H1 (cell line): Measurements from ENCODE around the gene RITA1. TPM values are rescaled to one million over a fixed set of nuclear protein-coding genes. Genes with fewer than 3 reads are reported as not detected.

Experiments
- CTCF ChIA-PET: fragments of 300-600 bp; sonication (Branson Sonifier 250); formaldehyde crosslinking; loops from one replicate; lab custom pipeline; 2021; ENCODE audit not compliant: partially characterized antibody; lab: Charles Lee
- POLR2A ChIA-PET: fragments of 300-600 bp; sonication (Branson Sonifier 250); formaldehyde crosslinking; loops from one replicate; lab custom pipeline; 2021; ENCODE audit warnings: inconsistent platforms; ENCODE audit not compliant: partially characterized antibody; lab: Charles Lee
- DNase-seq, 2 experiments: peaks; one replicate each; pipeline versions ENCODE4 v3.0.0 to v3.0.0-alpha.2; 2010 to 2022; ENCODE audit warnings: low spot score in 2 of 2, low read depth in 1 of 2, mixed read lengths in 1 of 2
- FAIRE-seq: peaks from 2 replicates; lab custom pipeline; 2011; peaks lifted over from hg19 to GRCh38; lab: Jason Lieb, UNC
- H2AFZ ChIP-seq: 2 replicates; pipeline ENCODE4 v1.8.1; 2012; ENCODE audit warnings: low read length, inconsistent platforms
- H2AK5ac ChIP-seq: 2 replicates; pipeline ENCODE4 v1.6.1; 2013; ENCODE audit warnings: low read depth, low read length
- H2BK120ac ChIP-seq: replicated peaks from 2 replicates; pipeline ENCODE3; 2013; ENCODE audit warnings: low read depth, low read length, inconsistent platforms
- H2BK12ac ChIP-seq: 2 replicates; pipeline ENCODE4 v1.6.1; 2013; ENCODE audit warnings: low read depth, low read length
- H2BK15ac ChIP-seq: 2 replicates; pipeline ENCODE4 v1.6.1; 2013; ENCODE audit warnings: low read length
- H2BK20ac ChIP-seq: 2 replicates; pipeline ENCODE4 v1.6.1; 2013; ENCODE audit warnings: low read length
- H2BK5ac ChIP-seq: 2 replicates; pipeline ENCODE4 v1.6.1; 2013; ENCODE audit warnings: low read depth, low read length
- H3K14ac ChIP-seq: 2 replicates; pipeline ENCODE4 v1.6.1; 2013; ENCODE audit warnings: inconsistent platforms; ENCODE audit not compliant: insufficient read length
- H3K18ac ChIP-seq: 2 replicates; pipeline ENCODE4 v1.6.1; 2013; ENCODE audit warnings: low read length; ENCODE audit errors: extremely low read depth
- H3K23ac ChIP-seq: 2 replicates; pipeline ENCODE4 v1.6.1; 2013; ENCODE audit warnings: inconsistent platforms; ENCODE audit not compliant: insufficient read length
- H3K23me2 ChIP-seq: 2 replicates; pipeline ENCODE4 v1.6.1; 2013; ENCODE audit warnings: low read depth, low read length
- H3K27ac ChIP-seq: 2 replicates; pipeline ENCODE4 v1.6.1; 2011; ENCODE audit warnings: low read depth, low read length, inconsistent platforms
- H3K27me3 ChIP-seq, 4 experiments: replicated peaks in 1 of 4; 1 replicate in 1 of 4; 2 replicates in 3 of 4; pipeline versions ENCODE4 v1.6.1 to v1.8.1; 2011 to 2013; ENCODE audit warnings: low read length in 3 of 4, mild to moderate bottlenecking in 3 of 4, inconsistent platforms in 2 of 4, mixed read lengths in 2 of 4, moderate library complexity in 1 of 4; ENCODE audit not compliant: control insufficient read depth in 3 of 4, insufficient read depth in 3 of 4; ENCODE audit errors: extremely low read depth in 1 of 4
- H3K36me3 ChIP-seq, 4 experiments: 2 replicates each; pipeline versions ENCODE4 v1.6.1 to v1.8.1; 2011 to 2013; ENCODE audit warnings: mild to moderate bottlenecking in 4 of 4, low read length in 3 of 4, moderate library complexity in 2 of 4, control low read depth in 1 of 4, inconsistent platforms in 1 of 4; ENCODE audit not compliant: insufficient read depth in 4 of 4, control insufficient read depth in 2 of 4
- H3K4ac ChIP-seq: replicated peaks from 2 replicates; pipeline ENCODE3; 2013; ENCODE audit warnings: low read length, low read depth, mixed read lengths, inconsistent platforms; ENCODE audit not compliant: insufficient read length
- H3K4me1 ChIP-seq, 4 experiments: replicated peaks in 1 of 4; 1 replicate in 1 of 4; 2 replicates in 3 of 4; pipeline versions ENCODE4 v1.6.1 to v1.8.1; 2011 to 2013; ENCODE audit warnings: low read length in 3 of 4, inconsistent platforms in 2 of 4, mixed read lengths in 1 of 4; ENCODE audit not compliant: insufficient read depth in 4 of 4, control insufficient read depth in 3 of 4
- H3K4me2 ChIP-seq, 2 experiments: 2 replicates each; pipeline versions ENCODE4 v1.6.1 to v1.8.1; 2011 to 2013; ENCODE audit warnings: low read depth in 2 of 2, low read length in 2 of 2, control low read depth in 1 of 2, inconsistent platforms in 1 of 2, mild to moderate bottlenecking in 1 of 2; ENCODE audit not compliant: insufficient read depth in 1 of 2
- H3K4me3 ChIP-seq, 4 experiments: fragments of 200-600, 300-600 bp in 1 of 4; sonication (generic), shearing (Covaris generic), sonication (Bioruptor Twin) in 1 of 4; 2 replicates each; pipeline versions ENCODE4 v1.5.1 to v1.8.1; 2011 to 2016; ENCODE audit warnings: low read length in 4 of 4, low read depth in 3 of 4, control low read depth in 2 of 4, inconsistent platforms in 2 of 4, mild to moderate bottlenecking in 2 of 4, mixed read lengths in 1 of 4, moderate library complexity in 1 of 4; ENCODE audit not compliant: insufficient read depth in 2 of 4; ENCODE audit errors: extremely low read depth in 1 of 4
- H3K56ac ChIP-seq: replicated peaks from 2 replicates; pipeline ENCODE3; 2013; ENCODE audit warnings: low read depth, mild to moderate bottlenecking, mixed read lengths, low read length, inconsistent platforms; ENCODE audit not compliant: insufficient read length
- H3K79me1 ChIP-seq: 2 replicates; pipeline ENCODE4 v1.6.1; 2013; ENCODE audit warnings: low read depth, low read length, control low read depth
- H3K79me2 ChIP-seq, 2 experiments: 2 replicates each; pipeline versions ENCODE4 v1.6.1 to v1.8.1; 2012 to 2013; ENCODE audit warnings: low read length in 2 of 2, mild to moderate bottlenecking in 2 of 2, inconsistent platforms in 1 of 2; ENCODE audit not compliant: insufficient read depth in 2 of 2, control insufficient read depth in 1 of 2
- H3K9ac ChIP-seq, 4 experiments: replicated peaks in 1 of 4; 1 replicate in 1 of 4; 2 replicates in 3 of 4; pipeline versions ENCODE4 v1.6.1 to v1.8.1; 2011 to 2013; ENCODE audit warnings: low read depth in 3 of 4, low read length in 3 of 4, control low read depth in 2 of 4, mild to moderate bottlenecking in 2 of 4, moderate library complexity in 2 of 4, inconsistent platforms in 1 of 4; ENCODE audit errors: extremely low read depth in 1 of 4
- H3K9me3 ChIP-seq, 2 experiments: 2 replicates each; pipeline versions ENCODE4 v1.6.1 to v1.8.1; 2012 to 2013; ENCODE audit warnings: mild to moderate bottlenecking in 2 of 2, moderate library complexity in 2 of 2, control low read depth in 1 of 2, inconsistent platforms in 1 of 2, low read depth in 1 of 2, low read length in 1 of 2, mixed read lengths in 1 of 2; ENCODE audit not compliant: insufficient read depth in 2 of 2
- H4K20me1 ChIP-seq, 2 experiments: replicated peaks in 1 of 2; 2 replicates each; pipeline versions ENCODE3 to v1.8.1; 2011 to 2013; ENCODE audit warnings: inconsistent platforms in 2 of 2, low read length in 2 of 2, mild to moderate bottlenecking in 1 of 2; ENCODE audit not compliant: insufficient read depth in 2 of 2, control insufficient read depth in 1 of 2
- H4K5ac ChIP-seq: 2 replicates; pipeline ENCODE4 v1.6.1; 2013; ENCODE audit warnings: low read length, low read depth, mixed read lengths, inconsistent platforms; ENCODE audit not compliant: insufficient read length
- H4K8ac ChIP-seq: 2 replicates; pipeline ENCODE4 v1.8.0; 2013; ENCODE audit warnings: mild to moderate bottlenecking, moderate library complexity, low read length, inconsistent platforms; ENCODE audit not compliant: insufficient read depth; ENCODE audit errors: extremely low read depth
- H4K91ac ChIP-seq: replicated peaks from 2 replicates; pipeline ENCODE3; 2013; ENCODE audit warnings: low read length, mixed read lengths, inconsistent platforms; ENCODE audit not compliant: insufficient read length
- ASH2L ChIP-seq: fragments of 200-600, 300-600 bp; sonication (generic); IDR thresholded peaks from one replicate; pipeline ENCODE4 v1.7.1; 2017; ENCODE audit warnings: low read length
- CHD1 ChIP-seq: IDR thresholded peaks from 2 replicates; pipeline ENCODE4 v1.6.1; 2012; ENCODE audit warnings: low read depth, low read length, improper control_type of control experiment
- KDM4A ChIP-seq: IDR thresholded peaks from one replicate; pipeline ENCODE4 v1.7.1; 2012; ENCODE audit warnings: low read depth, mild to moderate bottlenecking, moderate library complexity, low read length, inconsistent platforms; ENCODE audit not compliant: severe bottlenecking
- RBBP5 ChIP-seq: IDR thresholded peaks from 2 replicates; pipeline ENCODE4 v1.7.1; 2012; ENCODE audit warnings: low read depth, mild to moderate bottlenecking, inconsistent platforms, low read length, moderate library complexity, borderline replicate concordance
- RFX5 ChIP-seq: IDR thresholded peaks from 2 replicates; pipeline ENCODE4 v1.6.1; 2011; ENCODE audit warnings: low read depth, low read length, improper control_type of control experiment, borderline replicate concordance
- WGBS, 2 experiments: shearing (Covaris generic) in 1 of 2; methylation state at CpG; one replicate each; pipeline versions ENCODE4 v1.1.6 to v1.1.7; 2013 to 2015; ENCODE audit warnings: low lambda C conversion rate in 2 of 2, mixed read lengths in 2 of 2, inconsistent platforms in 1 of 2, low coverage in 1 of 2, missing lambda C conversion rate in 1 of 2; ENCODE audit not compliant: insufficient replicate concordance in 2 of 2, insufficient coverage in 1 of 2, insufficient read length in 1 of 2; ENCODE audit errors: extremely low coverage in 1 of 2, missing lambda C conversion rate in 1 of 2; 5-methylcytosine and 5-hydroxymethylcytosine counted together
- polyA plus RNA-seq, 7 experiments: library from polyadenylated mRNA; depleted of rRNA in 3 of 7; stranded (reverse) in 5 of 7; unstranded in 2 of 7; fragments of >200 nt in 5 of 7; fragments of 200-250 nt in 2 of 7; gene quantifications; 1 replicate in 5 of 7; 2 replicates in 1 of 7; 4 replicates in 1 of 7; pipeline versions ENCODE4 v1.2.1 to v1.2.3, GENCODE V29; 2011 to 2013; ENCODE audit warnings: missing spikeins in 2 of 7, mixed read lengths in 2 of 7
- total RNA-seq: library from RNA; stranded (reverse); fragmentation: NEBNext Ultra II Directional; extraction: Animal tissue kit (Norgen Biotek cat#: 25700); gene quantifications from 2 replicates; pipeline ENCODE4 v1.2.1, GENCODE V29; 2021

The RITA1 gene
- total and polyA plus RNA-seq, 2 of the 8 experiments (the other 6 are each of a cell fraction or from before 2014, with no cell fraction given), result 24.1 to 25.8 TPM

- whole genome bisulfite sequencing, 2 experiments, result 39% methylated on average over 21 of the region's 21 CpGs; no CpG with 5 or more reads in 1 of the 2 experiments
Measured at GRCh38 chr12:113136128-113136989, 49.2 kb upstream of the RITA1 start.

More at GRCh38 chr12:113136128-113136989, 49.2 kb upstream of the RITA1 start:
- Histone ChIP-seq H4K5ac (no peak overlapping the region), H3K4me2 (peak overlapping the region; percentile 75 to 79), H3K18ac (peak overlapping the region; percentile 68; the same call in 1 of the 2 replicates), H2BK120ac (no peak overlapping the region), H3K9ac (no peak overlapping the region), H3K79me1 (no peaks in the 10 kb centered on the region), H3K4me1 (peaks cover 0 to 13% (median 8%) of the 10 kb centered on the region in 4 experiments; a peak in 6 of 7 replicates), H3K79me2 (no peaks in the 10 kb centered on the region), H3K27me3 (peaks cover 0 to 13% (median 6%) of the 10 kb centered on the region in 4 experiments; a peak in 5 of 7 replicates), H4K20me1 (no peaks in the 10 kb centered on the region), H3K4me3 (peak overlapping the region; percentile 36 to 62 (median 47)), H3K9me3 (no peaks in the 10 kb centered on the region), H2BK5ac (no peak overlapping the region), H3K56ac (no peak overlapping the region), H2BK15ac (no peak overlapping the region), H4K8ac (0 out of 2 replicates have a peak overlapping the region, but pooled peaks have one; percentile 46), H2AFZ (peak overlapping the region; percentile 47; the same call in 1 of the 2 replicates), H3K14ac (no peak overlapping the region), H3K23me2 (peaks cover 12% of the 10 kb centered on the region; the same call in 1 of the 2 replicates), H3K27ac (no peak overlapping the region), H2BK20ac (no peak overlapping the region), H3K36me3 (no peaks in the 10 kb centered on the region), H4K91ac (no peak overlapping the region), H2BK12ac (peak overlapping the region; percentile 31; the same call in 1 of the 2 replicates), H3K23ac (no peak overlapping the region), H3K4ac (no peak overlapping the region), H2AK5ac (no peak overlapping the region)
- DNase-seq (peak in 1 of 2 experiments; percentile 71), FAIRE-seq (no peak)
- CTCF ChIA-PET, result interaction anchor here (1.0 to 7.8 kb wide), 16 partner anchors 9 to 289 kb away, joined by 3 to 67 read pairs (median 10); partner anchors contain the start of gene CFAP73
- POLR2A ChIA-PET, result interaction anchor here (0.6 to 5.9 kb wide), 2 partner anchors 18 to 55 kb away, joined by 3 to 35 read pairs; no protein-coding TSS in a partner anchor
- TF ChIP-seq ASH2L, result peak; percentile 7
- TF ChIP-seq CHD1, result no peak
- TF ChIP-seq RBBP5, result peak; percentile 75; the same call in 1 of the 2 replicates
- peak; percentile 20 for TF ChIP-seq KDM4A
- no peak for TF ChIP-seq RFX5
